Loucy (cell line): Measurements from ENCODE around the gene CASP14.

Source experiments
- CTCF ChIP-seq: fragments of 200-600 bp; sonication (generic); conservative IDR thresholded peaks from 2 replicates; pipeline ENCODE4 v1.5.1; 2014; ENCODE audit warnings: mild to moderate bottlenecking, antibody characterized with exemption, low read length
- EZH2phosphoT487 ChIP-seq: fragments of 200-600 bp; IDR thresholded peaks from 2 replicates; pipeline ENCODE4 v1.6.1; 2018; ENCODE audit warnings: antibody characterized with exemption, mild to moderate bottlenecking, moderate library complexity, borderline replicate concordance

GRCh38 chr19:15042003-15042402 is 7.3 kb upstream of the CASP14 start:
- TF ChIP-seq CTCF (no peak), EZH2phosphoT487 (no peak)
